ENCODE data around the gene JADE1.

JADE1 gene

DNA sequence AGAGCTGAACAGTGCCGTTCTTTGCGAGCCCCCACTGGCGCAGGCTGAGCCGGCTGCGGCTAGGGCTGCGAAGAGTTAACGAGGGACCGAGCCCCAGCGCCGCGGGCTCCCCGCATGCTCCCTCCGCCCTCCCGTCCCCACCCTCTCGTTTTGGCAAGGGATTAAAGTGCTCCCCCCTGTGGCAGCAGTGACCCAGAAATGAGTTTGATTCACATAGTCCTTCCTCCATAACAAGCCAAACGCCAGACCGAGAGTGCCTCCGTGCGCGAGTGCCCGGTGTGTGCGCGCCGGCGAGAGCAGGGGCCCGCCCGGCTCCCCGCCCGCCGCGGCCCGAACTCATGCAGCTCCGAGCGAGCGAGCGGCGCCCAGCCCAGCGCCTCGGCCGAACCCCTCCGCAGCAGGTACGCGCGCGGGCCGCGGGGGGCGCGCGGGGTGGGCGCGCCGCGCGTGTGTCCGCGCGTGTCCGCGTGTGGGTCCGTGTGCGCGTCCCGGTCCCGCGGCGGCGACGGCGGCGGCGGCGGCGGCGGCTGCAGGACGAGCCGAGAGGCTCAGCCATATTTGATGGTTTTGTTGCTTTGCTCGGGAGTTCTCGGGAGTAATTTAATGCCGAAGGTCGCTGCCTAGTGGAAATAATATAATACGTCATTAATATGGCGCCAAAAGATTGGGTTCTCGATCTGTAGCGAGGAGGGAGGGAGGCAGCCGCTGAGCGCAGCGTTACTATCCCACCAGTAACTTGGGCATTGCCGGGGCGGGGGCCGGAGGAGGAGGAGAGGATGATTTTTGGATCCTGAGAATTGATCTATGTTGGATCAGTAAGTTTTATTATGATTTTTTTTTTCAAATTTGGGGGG is at the start of gene JADE1:
Gene JADE1, plus strand, starts transcription at position 224 of the 854 bp plus-strand sequence. CDS start 22,059 bp downstream, outside the sequence.
- peak; percentile 88 for DNase-seq (ENCODE audit: low read depth)

DNA sequence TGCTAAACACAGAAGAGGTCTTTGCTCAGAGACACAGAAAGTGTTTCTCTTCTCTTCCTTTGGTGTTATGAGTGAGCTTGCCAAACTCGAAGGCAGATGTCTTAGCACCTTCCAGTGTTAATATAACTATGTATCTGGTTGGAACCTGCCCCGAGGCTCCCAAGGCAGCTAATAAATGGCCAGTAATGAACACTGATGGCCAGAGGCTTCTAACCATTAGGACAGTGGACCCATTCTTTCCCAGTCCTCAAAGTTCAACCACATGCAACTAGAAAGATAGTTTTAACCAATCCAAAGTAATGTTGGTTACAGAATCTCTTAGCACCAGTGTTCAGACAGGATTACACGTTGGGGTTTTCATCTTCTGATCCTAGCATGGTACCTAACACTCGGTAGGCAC is 42.7 kb upstream of the JADE1 start:
- no peak for DNase-seq (ENCODE audit: low read depth)

GRCh38 chr4:128768373-128768996 is 41.0 kb upstream of the JADE1 start:
- no peak for DNase-seq (ENCODE audit: low read depth)

GRCh38 chr4:128769011-128769410 is 40.5 kb upstream of the JADE1 start:
- no peak for DNase-seq (ENCODE audit: low read depth)

- no peak for DNase-seq (ENCODE audit: low read depth)
These were observed 38.7 kb upstream of the JADE1 start for GRCh38 chr4:128770807-128771206.

- no peak for DNase-seq (ENCODE audit: low read depth)
These were observed 34.0 kb upstream of the JADE1 start for GRCh38 chr4:128775477-128775876.

DNA sequence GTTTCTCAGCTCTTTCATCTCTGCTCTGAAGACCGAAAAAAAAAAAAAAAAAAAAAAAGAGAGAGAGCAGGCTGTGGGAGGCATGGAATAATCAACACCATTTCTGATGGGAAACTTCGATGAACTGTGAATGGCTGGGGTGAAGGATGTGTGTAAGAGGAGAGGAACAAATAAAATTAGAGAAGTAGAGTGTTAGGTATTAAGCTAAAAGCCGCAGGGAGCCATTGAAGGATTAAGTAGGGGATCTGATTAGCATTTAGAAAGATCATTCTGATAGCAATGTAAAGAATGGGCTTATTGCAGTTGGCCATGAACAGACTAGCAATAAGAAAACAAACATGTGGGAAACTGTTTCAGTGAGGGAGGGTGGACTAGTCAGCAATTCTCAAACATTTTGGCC is 33.6 kb upstream of the JADE1 start:
- no peak for DNase-seq (ENCODE audit: low read depth)

DNA sequence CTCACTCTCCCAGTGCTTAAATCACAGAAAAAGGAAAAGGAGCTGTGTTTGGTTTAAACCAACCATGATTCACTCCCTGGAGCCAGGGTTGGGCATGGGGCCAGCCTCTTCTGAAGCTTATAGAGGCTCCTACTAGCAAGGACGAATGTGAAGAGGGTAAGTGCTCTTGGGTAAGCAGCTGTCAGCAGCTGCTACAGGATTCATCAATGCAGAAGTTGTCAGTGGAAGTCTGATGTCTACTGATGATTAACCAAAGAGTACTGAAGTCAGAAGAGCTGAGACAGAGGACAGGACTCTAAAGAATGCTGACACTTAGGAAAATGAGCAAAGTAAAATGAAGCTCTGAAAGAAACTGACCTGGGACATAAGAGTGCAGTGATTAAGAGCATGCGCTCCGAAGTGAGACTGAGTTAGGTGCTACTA is 32.7 kb upstream of the JADE1 start:
- DNase-seq (ENCODE audit: low read depth): peak; percentile 78

DNA sequence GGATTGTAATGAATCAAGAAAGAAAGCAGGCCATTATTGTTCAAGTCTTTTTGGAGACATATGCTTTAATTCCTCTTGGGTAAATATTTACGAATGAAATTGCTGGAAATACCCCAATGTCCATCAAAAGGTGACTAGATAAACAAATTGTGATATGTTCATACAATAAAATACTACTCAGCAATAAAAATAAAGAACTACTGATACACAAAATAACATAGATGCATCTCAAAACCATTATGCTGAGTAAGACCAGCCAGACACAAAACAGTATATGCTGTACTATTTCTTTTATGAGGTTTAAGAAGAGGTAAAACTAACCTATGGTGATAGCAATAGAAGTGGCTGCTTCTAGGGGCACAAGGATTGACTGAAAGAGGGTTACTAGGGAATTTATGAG is 28.8 kb upstream of the JADE1 start:
- DNase-seq (ENCODE audit: low read depth): no peak

GRCh38 chr4:128782076-128782715 is 27.3 kb upstream of the JADE1 start:
- no peak for DNase-seq (ENCODE audit: low read depth)

- DNase-seq (ENCODE audit: low read depth): no peak
These were observed 26.5 kb upstream of the JADE1 start for GRCh38 chr4:128782875-128783614.

DNA sequence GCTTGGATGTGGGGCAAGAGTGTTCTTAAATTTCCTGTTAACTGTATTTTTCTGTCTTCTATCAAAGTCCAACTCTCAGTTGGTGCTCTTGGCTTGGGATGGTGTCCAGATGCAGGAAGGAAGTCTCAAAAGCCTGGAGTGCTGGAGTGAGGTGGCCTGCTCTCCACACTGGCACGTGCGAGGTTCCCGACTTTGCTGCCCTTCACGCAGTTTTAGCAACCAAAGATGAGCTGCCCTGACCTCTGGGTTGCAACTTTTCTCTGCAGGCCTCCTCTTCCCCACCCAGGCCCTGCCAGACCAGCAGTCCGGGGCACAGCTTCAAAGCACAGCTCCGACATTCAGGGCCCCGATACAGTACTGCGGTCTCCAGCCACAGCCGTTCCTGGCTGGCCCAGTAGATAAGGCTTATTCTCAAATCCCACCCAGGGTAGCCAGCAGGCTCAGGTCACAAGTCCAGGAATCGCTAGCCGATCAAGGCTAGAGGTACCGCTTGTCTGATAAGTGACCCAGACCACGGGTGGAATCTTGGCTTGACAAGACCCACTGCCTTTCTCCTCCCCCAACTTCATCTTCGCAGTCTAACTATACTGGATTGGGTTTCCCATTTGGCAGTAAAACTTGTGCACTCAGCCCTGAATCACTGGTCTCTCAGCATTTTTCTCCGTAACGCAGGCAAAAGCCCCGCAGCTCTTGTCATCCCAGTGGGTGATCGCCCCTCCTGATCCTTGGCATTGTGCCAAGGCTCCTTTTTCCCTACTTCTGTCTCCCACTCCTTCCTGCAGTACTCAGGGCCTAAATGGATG is 21.8 kb upstream of the JADE1 start:
- DNase-seq (ENCODE audit: low read depth): no peak

DNA sequence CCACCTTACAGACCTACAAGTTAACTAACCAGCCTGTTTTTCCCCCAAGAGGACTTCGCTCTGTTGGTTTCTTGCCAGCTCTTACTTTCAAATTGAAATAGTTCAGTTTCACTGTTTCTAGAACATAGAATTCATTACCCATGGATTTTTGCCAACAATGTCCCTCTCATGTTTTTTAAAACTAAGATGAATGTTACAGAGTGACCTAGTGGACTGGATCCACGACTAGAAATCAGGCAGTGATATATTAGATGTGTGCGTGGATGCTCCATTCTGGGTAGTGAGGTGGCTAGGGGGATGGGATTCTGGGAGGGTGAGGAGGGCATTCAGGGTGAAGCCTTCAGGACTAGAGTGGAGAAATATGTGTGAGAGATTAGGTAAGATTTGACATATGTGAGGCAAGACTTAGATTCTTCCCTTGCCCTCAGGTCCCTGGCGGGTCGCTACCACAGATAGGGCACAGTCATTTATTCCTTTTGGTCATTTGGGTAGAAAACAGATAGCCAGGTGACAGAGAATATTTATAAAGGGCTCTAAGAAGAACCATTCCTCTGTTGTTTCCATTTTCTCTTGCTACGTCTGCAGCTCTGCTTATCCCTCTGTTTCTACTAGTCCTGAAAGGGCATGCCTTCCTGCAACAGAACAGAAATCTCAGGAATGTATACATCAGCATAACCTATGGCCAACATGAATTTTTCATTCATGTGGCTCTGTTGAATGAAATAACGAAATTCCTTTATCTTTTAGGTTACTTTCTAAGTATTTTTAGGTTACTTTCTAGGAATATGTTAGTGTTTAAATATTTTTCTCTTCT is 15.4 kb upstream of the JADE1 start:
- DNase-seq (ENCODE audit: low read depth): no peak

DNA sequence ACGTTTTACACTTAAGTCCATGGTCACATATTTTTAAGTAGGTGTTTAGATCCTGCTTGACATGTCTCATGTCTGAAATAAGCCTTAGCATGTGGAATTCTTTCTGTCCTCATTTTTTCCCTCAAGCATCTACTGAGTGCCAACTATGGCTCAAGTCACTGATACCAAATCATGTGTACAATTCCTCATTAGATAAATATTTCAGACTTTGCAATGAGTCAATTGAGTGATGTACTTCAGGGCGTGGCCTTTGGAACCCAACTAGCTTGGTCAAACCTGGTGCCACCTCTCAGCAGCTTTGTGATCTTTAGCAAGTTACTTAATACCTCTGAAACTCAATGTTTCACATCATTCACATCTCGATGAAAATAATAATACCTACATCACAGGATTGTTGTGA is 12.6 kb upstream of the JADE1 start:
- DNase-seq (ENCODE audit: low read depth): peak; percentile 18

DNA sequence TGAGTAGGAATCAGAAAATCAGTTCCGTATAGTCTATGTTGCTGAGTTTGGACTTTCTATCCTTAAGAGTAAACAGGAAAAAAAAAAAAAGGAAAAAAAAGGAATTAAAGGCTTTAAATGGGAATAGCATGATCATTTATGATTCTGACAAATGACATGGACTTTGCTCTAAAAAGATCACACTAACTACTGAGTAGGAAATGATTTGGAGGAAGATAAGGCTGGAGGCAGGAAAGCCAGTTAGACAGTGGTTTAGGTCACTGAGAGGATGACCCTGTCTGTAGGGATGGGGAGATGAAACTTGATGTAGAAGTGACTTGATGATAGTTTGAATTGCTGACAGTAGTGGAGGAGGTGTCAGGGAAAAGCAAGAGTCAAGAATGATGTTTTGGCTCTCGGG is 9.2 kb upstream of the JADE1 start:
- DNase-seq (ENCODE audit: low read depth): no peak

DNA sequence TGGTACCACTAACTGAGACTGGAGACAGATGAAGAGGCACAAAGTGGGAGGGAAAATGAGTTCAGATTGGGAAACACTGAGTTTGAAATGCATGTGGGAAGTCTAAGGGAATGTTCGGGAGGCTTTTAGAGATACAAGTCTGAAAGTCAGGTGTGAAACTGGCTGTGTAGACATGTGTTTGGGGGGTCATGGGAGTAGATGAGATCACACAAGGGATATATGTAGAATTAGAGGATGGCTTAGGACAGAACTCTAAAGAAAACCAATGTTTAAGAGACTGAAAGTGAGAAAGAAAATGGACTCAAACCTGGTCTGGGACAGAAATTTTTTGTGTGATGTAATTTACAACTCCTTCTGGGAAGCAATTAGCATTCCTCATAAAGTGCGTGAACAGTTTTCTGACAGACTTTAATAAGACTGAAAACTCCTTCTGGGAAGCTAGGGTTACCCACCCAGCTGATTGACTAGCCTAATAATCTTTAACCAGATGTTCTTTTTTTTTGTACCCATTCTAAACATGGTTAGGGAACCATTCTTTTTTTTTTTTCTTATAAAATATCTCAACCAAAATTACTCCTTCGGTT is 8.7 kb upstream of the JADE1 start:
- DNase-seq (ENCODE audit: low read depth): no peak

DNA sequence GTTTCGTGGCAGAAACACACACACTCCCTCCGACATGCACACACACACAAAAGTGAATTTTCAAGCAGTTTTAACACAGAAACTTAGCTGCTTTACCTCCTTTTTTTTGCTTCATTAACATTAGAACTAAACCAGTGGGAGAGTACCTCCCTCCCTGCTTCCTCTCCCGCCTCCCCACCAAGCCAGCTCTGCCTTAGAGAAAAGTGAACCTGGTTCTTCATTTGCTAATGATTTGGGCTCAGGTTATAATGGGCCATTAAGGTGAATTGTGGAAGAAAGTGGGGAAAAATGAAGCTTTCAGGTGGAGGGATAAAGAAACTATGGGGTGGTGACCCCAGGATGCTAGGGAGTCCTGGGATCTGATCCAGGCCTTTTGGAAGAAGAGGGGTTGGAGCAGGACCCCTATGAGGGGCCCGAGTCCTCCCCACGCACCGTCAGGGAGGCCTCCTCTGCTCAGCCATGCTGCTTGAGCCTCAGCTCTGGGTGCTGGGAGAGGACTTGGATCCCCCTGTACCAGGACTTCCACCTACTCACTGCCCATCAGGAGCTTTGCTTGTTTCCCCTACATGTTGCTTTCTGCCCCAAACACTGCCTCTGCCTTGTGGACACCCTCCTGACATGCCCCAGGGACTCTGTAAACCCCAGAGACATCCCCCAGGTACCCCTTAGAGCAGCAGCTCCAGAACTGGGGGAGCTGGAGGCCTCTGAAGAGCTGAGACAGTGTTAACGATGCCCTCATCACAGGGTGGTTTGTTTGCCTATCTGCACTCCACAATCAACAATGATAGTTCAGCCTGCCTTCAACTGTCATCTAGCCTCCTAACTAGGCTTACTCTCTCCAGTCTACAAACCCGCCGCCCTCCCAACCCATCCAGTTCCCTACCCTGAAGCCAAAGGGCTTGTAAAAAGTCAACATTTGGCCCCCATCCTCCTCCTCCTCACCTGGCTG is 6.5 kb upstream of the JADE1 start:
- no peak for DNase-seq (ENCODE audit: low read depth)

- DNase-seq (ENCODE audit: low read depth): no peak
These were observed 5.7 kb upstream of the JADE1 start for GRCh38 chr4:128803783-128804182.

GRCh38 chr4:128810331-128810870 is 901 bp downstream of the JADE1 start:
- peak; percentile 18 for DNase-seq (ENCODE audit: low read depth)

Measured in HS-5 (cell line).